Mucosa of gallbladder (tissue), 1 donor: ENCODE data around the gene IMPA2. TPM values are rescaled to one million over a fixed set of nuclear protein-coding genes. Genes with fewer than 3 reads are reported as not detected.
"Not testable (repeated sequence)": the region's sequence is repeated elsewhere in the genome, so short reads cannot be mapped to it uniquely, and the experiment has no call there.

Experiments
- DNase-seq: peaks from one replicate; pipeline ENCODE4 v3.0.0-alpha.2; 2020; ENCODE audit warnings: low spot score
- total RNA-seq: library from RNA; stranded (reverse); gene quantifications from one replicate; pipeline ENCODE4 v1.2.1, GENCODE V29; 2021
- donor health status: DM: no; HTN: no; CAD: no.

IMPA2 gene
- total RNA-seq, 1 donor from 2014 or later: 64.2 TPM

GRCh38 chr18:12071066-12071465 is 89.8 kb downstream of the IMPA2 start:
- not testable (repeated sequence) for DNase-seq

- no peak for DNase-seq
Observed at GRCh38 chr18:12072996-12073395, 91.7 kb downstream of the IMPA2 start.

- no peak for DNase-seq
Observed at GRCh38 chr18:12074736-12075135, 93.4 kb downstream of the IMPA2 start.

- no peak for DNase-seq
Observed at GRCh38 chr18:12076424-12077140, 95.3 kb downstream of the IMPA2 start.

- not testable (repeated sequence) for DNase-seq
Observed at GRCh38 chr18:12077994-12078393, 96.7 kb downstream of the IMPA2 start.

GRCh38 chr18:12079491-12080237 is 98.4 kb downstream of the IMPA2 start:
- DNase-seq: no peak

Other genes with a start within 250 kb of the IMPA2 start
- 50.4 TPM for gene CHMP1B, start 130.1 kb upstream of the IMPA2 start, total RNA-seq
- 56.7 TPM for gene MPPE1, start 73.2 kb upstream of the IMPA2 start, total RNA-seq
- not detected for gene ANKRD62, start 112.3 kb downstream of the IMPA2 start, total RNA-seq